PC-9 (cell line): ENCODE measurements around the gene SPACA7. TPM values are rescaled to one million over a fixed set of nuclear protein-coding genes. Genes with fewer than 3 reads are reported as not detected.

Experiments
- BruUV-seq: library from RNA; stranded (reverse); fragments of 400-500 nt; replicated peaks from 2 replicates; lab custom pipeline; 2021; lab: Mats Ljungman, UMichigan
- CTCF ChIA-PET: fragments of 300-600 bp; sonication (Branson Sonifier 250); formaldehyde crosslinking; loops from one replicate; lab custom pipeline; 2022; ENCODE audit warnings: antibody characterized with exemption; lab: Charles Lee
- POLR2A ChIA-PET: fragments of 300-600 bp; sonication (Branson Sonifier 250); formaldehyde crosslinking; loops from one replicate; lab custom pipeline; 2022; ENCODE audit warnings: antibody characterized with exemption; ENCODE audit not compliant: unreplicated experiment; lab: Charles Lee
- DNase-seq, 2 experiments: peaks; one replicate each; pipeline versions ENCODE4 v3.0.0 to v3.0.0-alpha.2; 2015 to 2022; ENCODE audit warnings: mixed read lengths in 1 of 2
- H2AFZ ChIP-seq: fragments of 200-600 bp; sonication (generic); 2 replicates; pipeline ENCODE4 v1.8.1; 2017; ENCODE audit warnings: antibody characterized with exemption
- H3F3A ChIP-seq: fragments of 200-600 bp; sonication (generic); 2 replicates; pipeline ENCODE4 v1.8.1; 2017; ENCODE audit warnings: antibody characterized with exemption, mild to moderate bottlenecking, low read depth; ENCODE audit not compliant: insufficient read depth
- H3K27ac ChIP-seq: fragments of 200-600 bp; sonication (generic); 2 replicates; pipeline ENCODE4 v1.6.1; 2016; ENCODE audit warnings: mixed run types
- H3K27me3 ChIP-seq: fragments of 200-600 bp; sonication (generic); 2 replicates; pipeline ENCODE4 v1.6.1; 2016; ENCODE audit warnings: low read depth, mixed run types; ENCODE audit not compliant: insufficient read depth
- H3K36me3 ChIP-seq: fragments of 200-600 bp; sonication (generic); 2 replicates; pipeline ENCODE4 v1.6.1; 2016; ENCODE audit warnings: low read depth, mixed run types
- H3K4me1 ChIP-seq: fragments of 200-600 bp; sonication (generic); replicated peaks from 2 replicates; pipeline ENCODE4 v1.6.1; 2016; ENCODE audit warnings: mixed run types; ENCODE audit not compliant: insufficient read depth
- H3K4me2 ChIP-seq: fragments of 200-600 bp; sonication (generic); 2 replicates; pipeline ENCODE4 v1.6.1; 2017; ENCODE audit warnings: mixed run types
- H3K4me3 ChIP-seq: fragments of 200-600 bp; sonication (generic); 2 replicates; pipeline ENCODE4 v1.6.1; 2016; ENCODE audit warnings: mixed run types
- H3K79me2 ChIP-seq: fragments of 200-600 bp; sonication (generic); 2 replicates; pipeline ENCODE4 v1.6.1; 2017; ENCODE audit warnings: low read depth, mixed run types
- H3K9me2 ChIP-seq: fragments of 200-600 bp; sonication (generic); 2 replicates; pipeline ENCODE4 v1.8.1; 2017; ENCODE audit warnings: mild to moderate bottlenecking; ENCODE audit not compliant: insufficient read depth
- H3K9me3 ChIP-seq: fragments of 200-600 bp; sonication (generic); 2 replicates; pipeline ENCODE4 v1.8.1; 2016; ENCODE audit warnings: low read depth; ENCODE audit not compliant: insufficient read depth
- H4K20me1 ChIP-seq: fragments of 200-600 bp; sonication (generic); 2 replicates; pipeline ENCODE4 v1.8.1; 2017; ENCODE audit not compliant: insufficient read depth
- CTCF ChIP-seq: fragments of 200-600 bp; sonication (generic); conservative IDR thresholded peaks from 2 replicates; pipeline ENCODE4 v1.6.1; 2017; ENCODE audit warnings: mixed run types, antibody characterized with exemption, mild to moderate bottlenecking, moderate library complexity
- EZH2 ChIP-seq: fragments of 200-600 bp; sonication (generic); IDR thresholded peaks from 2 replicates; pipeline ENCODE4 v1.8.0; 2017; ENCODE audit warnings: antibody characterized with exemption, low read depth
- intact Hi-C: fragments of 100-400 bp; cut with micrococcal nuclease; formaldehyde crosslinking; loops from one replicate; pipeline ENCODE4 v1.10.0; 2022; ENCODE audit not compliant: unreplicated experiment
- total RNA-seq: library from RNA; stranded (reverse); gene quantifications from 2 replicates; pipeline ENCODE4 v1.2.3, GENCODE V29; 2021

Gene SPACA7
- total RNA-seq, 1 experiment from 2014 or later = not detected

GRCh38 chr13:112438515-112438914 is 62.4 kb downstream of the SPACA7 start:
- H3K79me2 ChIP-seq = no peaks in the 10 kb centered on the region
- no peak overlapping the region for H3K4me3 ChIP-seq
- peaks cover 86% of the 10 kb centered on the region for H3K27me3 ChIP-seq
- no peaks in the 10 kb centered on the region for H3K36me3 ChIP-seq
- no peak for DNase-seq
- H4K20me1 ChIP-seq = no peaks in the 10 kb centered on the region
- TF ChIP-seq CTCF (no peak), EZH2 (no peak)
- H3K9me3 ChIP-seq = peaks cover 6% of the 10 kb centered on the region; the same call in 1 of the 2 replicates
- BruUV-seq = no TSS peak
- ChIA-PET POLR2A (no interaction called here), CTCF (no interaction called here)
- H3F3A ChIP-seq = no peaks in the 10 kb centered on the region
- H3K4me2 ChIP-seq = no peak overlapping the region
- intact Hi-C loops = no loop called here
- H3K27ac ChIP-seq = no peak overlapping the region
- no peak overlapping the region for H2AFZ ChIP-seq
- H3K9me2 ChIP-seq = no peaks in the 10 kb centered on the region
- H3K4me1 ChIP-seq = no peaks in the 10 kb centered on the region

- intact Hi-C loops = no loop called here
- H3K27me3 ChIP-seq = peaks cover 82% of the 10 kb centered on the region
- no peak overlapping the region for H2AFZ ChIP-seq
- no peaks in the 10 kb centered on the region for H3F3A ChIP-seq
- H3K4me2 ChIP-seq = no peak overlapping the region
- H3K79me2 ChIP-seq = no peaks in the 10 kb centered on the region
- no peak overlapping the region for H3K4me3 ChIP-seq
- no peak for DNase-seq
- BruUV-seq = no TSS peak
- no peaks in the 10 kb centered on the region for H3K4me1 ChIP-seq
- H4K20me1 ChIP-seq = no peaks in the 10 kb centered on the region
- POLR2A ChIA-PET = no interaction called here
- CTCF ChIA-PET = interaction anchor here (0.6 kb wide), 1 partner anchor 967 kb away, joined by 3 read pairs; no protein-coding TSS in a partner anchor
- H3K9me3 ChIP-seq = peaks cover 6% of the 10 kb centered on the region; the same call in 1 of the 2 replicates
- H3K27ac ChIP-seq = no peak overlapping the region
- no peaks in the 10 kb centered on the region for H3K36me3 ChIP-seq
- TF ChIP-seq EZH2 (no peak), CTCF (no peak)
- no peaks in the 10 kb centered on the region for H3K9me2 ChIP-seq
Measured at GRCh38 chr13:112441226-112441625, 65.1 kb downstream of the SPACA7 start.

GRCh38 chr13:112441779-112442310 is 65.7 kb downstream of the SPACA7 start:
- peaks cover 6% of the 10 kb centered on the region; the same call in 1 of the 2 replicates for H3K9me3 ChIP-seq
- H3K4me2 ChIP-seq = no peak overlapping the region
- no peaks in the 10 kb centered on the region for H3K36me3 ChIP-seq
- peaks cover 84% of the 10 kb centered on the region for H3K27me3 ChIP-seq
- H3K79me2 ChIP-seq = no peaks in the 10 kb centered on the region
- no peaks in the 10 kb centered on the region for H3F3A ChIP-seq
- H3K27ac ChIP-seq = no peak overlapping the region
- H4K20me1 ChIP-seq = no peaks in the 10 kb centered on the region
- POLR2A ChIA-PET = no interaction called here
- no peak for DNase-seq
- no peak for TF ChIP-seq CTCF
- no peak for TF ChIP-seq EZH2
- CTCF ChIA-PET = no interaction called here
- H3K4me1 ChIP-seq = no peaks in the 10 kb centered on the region
- H2AFZ ChIP-seq = no peak overlapping the region
- no TSS peak for BruUV-seq
- H3K9me2 ChIP-seq = no peaks in the 10 kb centered on the region
- H3K4me3 ChIP-seq = no peak overlapping the region
- intact Hi-C loops = no loop called here
